GM12878 (cell line): ENCODE measurements around the gene ZNF813. TPM values are rescaled to one million over a fixed set of nuclear protein-coding genes. Genes with fewer than 3 reads are reported as not detected.
"Not testable (repeated sequence)": the region's sequence is repeated elsewhere in the genome, so short reads cannot be mapped to it uniquely, and the experiment has no call there.

Experiments used
- ATAC-seq: fragments of 200-7000 bp; cut with Tn5 transposase; 3 replicates; pipeline ENCODE4 v1.9.1; 2020; ENCODE audit warnings: mild to moderate bottlenecking, moderate library complexity
- BruUV-seq: library from RNA; stranded (reverse); fragments of 400-500 nt; replicated peaks from 2 replicates; lab custom pipeline; 2021; lab: Mats Ljungman, UMichigan
- CTCF ChIA-PET: fragments of 300-600 bp; sonication (Branson Sonifier 250); formaldehyde crosslinking; extraction: SDS; loops from one replicate; lab custom pipeline; 2021; ENCODE audit warnings: inconsistent platforms; lab: Yijun Ruan, JAX
- POLR2A ChIA-PET: fragments of 350-600 bp; formaldehyde crosslinking; extraction: SDS; loops from one replicate; lab custom pipeline; 2021; ENCODE audit warnings: inconsistent platforms; lab: Charles Lee
- RAD21 ChIA-PET: fragments of 300-600 bp; sonication (Branson Sonifier 250); formaldehyde crosslinking; loops from one replicate; lab custom pipeline; 2023; ENCODE audit warnings: antibody characterized with exemption; ENCODE audit not compliant: unreplicated experiment; lab: Charles Lee
- SMC1A ChIA-PET: fragments of 300-600 bp; sonication (Branson Sonifier 250); formaldehyde crosslinking; loops from one replicate; lab custom pipeline; 2023; ENCODE audit not compliant: unreplicated experiment, uncharacterized antibody; lab: Charles Lee
- DNase-seq: peaks from one replicate; pipeline ENCODE4 v3.0.0-alpha.2; 2011; ENCODE audit warnings: low read depth, low spot score
- FAIRE-seq: peaks from 3 replicates; lab custom pipeline; 2011; peaks lifted over from hg19 to GRCh38; lab: Jason Lieb, UNC
- H2AFZ ChIP-seq: 2 replicates; pipeline ENCODE4 v1.6.0; 2011; ENCODE audit warnings: low read depth, low read length, control low read depth; ENCODE audit not compliant: control insufficient read depth
- H3K27ac ChIP-seq: 2 replicates; pipeline ENCODE4 v1.5.1; 2011; ENCODE audit warnings: control low read depth; ENCODE audit not compliant: control insufficient read depth, insufficient read depth
- H3K27me3 ChIP-seq, 2 experiments: replicated peaks in 1 of 2; 2 replicates each; pipeline versions ENCODE4 v1.6.0 to v1.6.1; 2011; ENCODE audit warnings: low read length in 1 of 2; ENCODE audit not compliant: control insufficient read depth in 2 of 2, insufficient read depth in 2 of 2
- H3K36me3 ChIP-seq, 2 experiments: 2 replicates each; pipeline ENCODE4 v1.5.1; 2011; ENCODE audit warnings: low read length in 1 of 2; ENCODE audit not compliant: control insufficient read depth in 2 of 2, insufficient read depth in 2 of 2
- H3K4me1 ChIP-seq: 2 replicates; pipeline ENCODE4 v1.6.1; 2011; ENCODE audit warnings: mild to moderate bottlenecking, low read length, moderate library complexity, mixed read lengths; ENCODE audit not compliant: control insufficient read depth, insufficient read depth
- H3K4me2 ChIP-seq: 2 replicates; pipeline ENCODE4 v1.6.0; 2011; ENCODE audit warnings: control low read depth; ENCODE audit not compliant: control insufficient read depth, insufficient read depth
- H3K4me3 ChIP-seq: fragments of 200-600 bp; sonication (generic); 2 replicates; pipeline ENCODE4 v1.5.1; 2016
- H3K79me2 ChIP-seq: 2 replicates; pipeline ENCODE4 v1.6.0; 2011; ENCODE audit warnings: low read length; ENCODE audit not compliant: control insufficient read depth, insufficient read depth
- H3K9ac ChIP-seq: 2 replicates; pipeline ENCODE4 v1.8.0; 2011; ENCODE audit warnings: low read length, control low read depth, mixed read lengths; ENCODE audit not compliant: control insufficient read depth, insufficient read depth
- H3K9me3 ChIP-seq: replicated peaks from 3 replicates; pipeline ENCODE4 v1.5.1; 2011; ENCODE audit warnings: mild to moderate bottlenecking, low read length; ENCODE audit not compliant: control insufficient read depth, insufficient read depth
- H4K20me1 ChIP-seq: 2 replicates; pipeline ENCODE4 v1.6.0; 2011; ENCODE audit not compliant: control insufficient read depth, insufficient read depth
- WGBS: methylation state at CpG from one replicate; pipeline ENCODE4 v1.1.6; 2016; ENCODE audit warnings: low lambda C conversion rate; ENCODE audit not compliant: insufficient replicate concordance, insufficient coverage; ENCODE audit errors: missing lambda C conversion rate; 5-methylcytosine and 5-hydroxymethylcytosine counted together
- in situ Hi-C: fragments of 300-500 bp; cut with MboI; formaldehyde crosslinking; loops from 9 replicates; pipeline ENCODE4 v1.14.3; 2018; ENCODE audit warnings: mixed read lengths
- intact Hi-C: fragments of 100-400 bp; cut with micrococcal nuclease; formaldehyde crosslinking; loops from one replicate; pipeline ENCODE4 v1.14.2; 2022; ENCODE audit not compliant: unreplicated experiment
- polyA plus RNA-seq, 11 experiments: library from polyadenylated mRNA; depleted of rRNA in 4 of 11; unstranded in 6 of 11; stranded (reverse) in 5 of 11; fragments of >200 nt; fragmentation: Nextera tagmentation in 4 of 11; fragmentation: Illumina TruSeq in 1 of 11; extraction: Ambion mirVana in 4 of 11; extraction: Trizol in 1 of 11; gene quantifications; 1 replicate in 1 of 11; 2 replicates in 10 of 11; pipeline versions ENCODE4 v1.2.1 to v1.2.3, GENCODE V29; 2011 to 2016; ENCODE audit warnings: inconsistent platforms in 2 of 11, missing spikeins in 2 of 11, low read depth in 1 of 11
- total RNA-seq, 4 experiments: library from RNA; depleted of rRNA in 3 of 4; stranded (reverse); fragments of >200 nt in 3 of 4; fragmentation: Illumina TruSeq in 1 of 4; extraction: Trizol in 1 of 4; gene quantifications; 2 replicates each; pipeline versions ENCODE4 v1.2.1 to v1.2.3, GENCODE V29; 2013 to 2021

Gene ZNF813
- total and polyA plus RNA-seq, 10 of the 15 experiments (the other 5 are each of a cell fraction or from before 2014, with no cell fraction given) = 0.27 to 4.8 (median 2.6) TPM

- FAIRE-seq, BruUV-seq, H3K79me2 ChIP-seq, H2AFZ ChIP-seq, H3K9ac ChIP-seq, POLR2A ChIA-PET, H3K4me3 ChIP-seq, H3K9me3 ChIP-seq, H4K20me1 ChIP-seq, DNase-seq, CTCF ChIA-PET, RAD21 ChIA-PET, H3K36me3 ChIP-seq, H3K27me3 ChIP-seq, SMC1A ChIA-PET, in situ Hi-C loops, H3K27ac ChIP-seq, ATAC-seq, H3K4me2 ChIP-seq, intact Hi-C loops, H3K4me1 ChIP-seq: not testable (repeated sequence)
- 71% methylated on average over 11 of the region's 11 CpGs for WGBS
Observed at GRCh38 chr19:53497311-53498023, 29.9 kb downstream of the ZNF813 start.

GRCh38 chr19:53498024-53498395 is 30.5 kb downstream of the ZNF813 start:
- H3K9ac ChIP-seq, intact Hi-C loops, DNase-seq, in situ Hi-C loops, SMC1A ChIA-PET, H3K27me3 ChIP-seq, H3K36me3 ChIP-seq, FAIRE-seq, H3K4me3 ChIP-seq, H4K20me1 ChIP-seq, POLR2A ChIA-PET, H3K79me2 ChIP-seq, H3K27ac ChIP-seq, H3K4me2 ChIP-seq, H3K4me1 ChIP-seq, H3K9me3 ChIP-seq, H2AFZ ChIP-seq, RAD21 ChIA-PET, ATAC-seq, CTCF ChIA-PET, BruUV-seq: not testable (repeated sequence)
- 85% methylated on average over 4 of the region's 4 CpGs for WGBS

GRCh38 chr19:53503151-53503550 is 35.6 kb downstream of the ZNF813 start:
- H3K4me3 ChIP-seq, H4K20me1 ChIP-seq, H3K79me2 ChIP-seq, H3K4me2 ChIP-seq, H3K4me1 ChIP-seq, H3K9me3 ChIP-seq, POLR2A ChIA-PET, FAIRE-seq, H3K9ac ChIP-seq, BruUV-seq, DNase-seq, H3K27me3 ChIP-seq, H3K27ac ChIP-seq, intact Hi-C loops, H2AFZ ChIP-seq, CTCF ChIA-PET, SMC1A ChIA-PET, ATAC-seq, H3K36me3 ChIP-seq, in situ Hi-C loops, RAD21 ChIA-PET: not testable (repeated sequence)
- 57% methylated on average over 7 of the region's 7 CpGs for WGBS

GRCh38 chr19:53503671-53504364 is 36.3 kb downstream of the ZNF813 start:
- H3K4me2 ChIP-seq, H3K36me3 ChIP-seq, BruUV-seq, SMC1A ChIA-PET, CTCF ChIA-PET, H3K9ac ChIP-seq, RAD21 ChIA-PET, H3K4me3 ChIP-seq, H3K27me3 ChIP-seq, ATAC-seq, H2AFZ ChIP-seq, FAIRE-seq, DNase-seq, H4K20me1 ChIP-seq, in situ Hi-C loops, intact Hi-C loops, H3K79me2 ChIP-seq, POLR2A ChIA-PET, H3K27ac ChIP-seq, H3K9me3 ChIP-seq, H3K4me1 ChIP-seq: not testable (repeated sequence)
- no CpG with 5 or more reads among the region's 14 CpGs for WGBS
